ENCODE results near the gene MT1F.
"Not testable (repeated sequence)": the region's sequence is repeated elsewhere in the genome, so short reads cannot be mapped to it uniquely, and the experiment has no call there.

The MT1F gene

GRCh38 chr16:56673921-56674320, 16.2 kb downstream of the MT1F start:
- peak; percentile 16 for DNase-seq

GRCh38 chr16:56674570-56674969, 16.8 kb downstream of the MT1F start:
- DNase-seq, result not testable (repeated sequence)

DNA sequence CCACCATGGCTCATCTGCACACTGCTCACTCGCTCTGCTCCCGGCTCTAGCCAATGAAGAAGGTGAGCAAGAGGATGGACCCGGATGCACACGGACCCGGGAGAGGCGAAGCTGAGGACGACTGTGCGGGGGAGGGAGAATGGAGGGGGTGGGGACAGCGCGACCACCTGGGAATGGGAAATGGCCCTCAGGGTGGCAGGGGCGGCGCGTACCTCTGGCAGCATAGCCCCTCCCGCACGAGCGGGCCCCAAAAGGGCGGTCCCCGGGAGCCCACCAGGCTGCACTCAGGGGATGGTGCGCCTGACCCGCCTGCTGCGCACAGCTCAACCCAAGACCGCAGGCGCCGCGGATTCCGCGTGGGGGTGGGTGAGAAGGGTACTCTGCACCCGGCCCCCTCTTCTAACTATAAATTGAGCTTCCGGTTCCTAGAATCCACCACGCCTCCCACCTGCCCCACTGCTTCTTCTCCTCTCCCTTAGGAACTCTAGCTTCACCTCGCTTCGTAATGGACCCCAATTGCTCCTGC, 18.0 kb downstream of the MT1F start:
- peak; percentile 15 for DNase-seq

DNA sequence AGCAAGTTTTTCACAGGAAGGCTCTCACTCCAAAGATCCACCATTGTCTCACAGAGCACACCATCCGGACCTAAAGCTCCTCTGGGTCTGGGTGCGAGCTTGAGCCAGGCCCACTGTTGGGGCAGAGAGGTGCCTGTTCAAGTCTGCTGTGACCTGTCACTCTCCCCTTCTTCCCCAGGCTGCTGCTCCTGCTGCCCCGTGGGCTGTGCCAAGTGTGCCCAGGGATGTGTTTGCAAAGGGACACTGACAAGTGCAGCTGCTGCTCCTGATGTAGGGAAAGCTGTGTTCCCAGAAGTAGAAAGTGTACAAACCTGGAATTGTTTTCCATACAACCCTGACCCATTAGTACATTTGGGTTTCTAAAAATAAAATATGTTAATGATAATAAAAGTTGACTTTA, 19.7 kb downstream of the MT1F start:
- DNase-seq, result no peak

GRCh38 chr16:56679078-56679730, 21.4 kb downstream of the MT1F start:
- no peak for DNase-seq

DNA sequence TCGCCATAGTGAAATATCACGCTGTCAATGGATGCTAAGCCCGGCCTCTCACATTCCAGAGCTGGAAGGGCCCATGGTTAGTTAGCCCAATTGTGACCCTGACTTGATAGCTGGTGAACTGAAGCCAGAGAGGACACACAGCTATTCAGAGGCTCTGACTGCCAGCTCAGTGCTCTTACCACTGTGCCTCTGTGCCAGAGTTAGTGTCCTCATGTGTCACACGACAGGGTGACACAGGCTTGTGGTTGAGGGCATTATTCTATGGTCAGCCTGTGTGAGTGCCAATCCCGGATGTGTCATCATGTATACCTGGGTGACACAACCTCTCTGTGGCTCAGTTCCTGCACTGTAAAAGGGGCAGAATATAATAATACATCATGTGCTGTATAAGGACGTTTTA, 22.1 kb downstream of the MT1F start:
- DNase-seq, result peak; percentile 60

- DNase-seq, result peak; percentile 93
Measured at GRCh38 chr16:56681939-56682702, 24.4 kb downstream of the MT1F start, which contains the start of gene MT1X. Gene MT1X (plus strand): TSS chr16:56682470. CDS start chr16:56682541, 71 bp downstream.

DNA sequence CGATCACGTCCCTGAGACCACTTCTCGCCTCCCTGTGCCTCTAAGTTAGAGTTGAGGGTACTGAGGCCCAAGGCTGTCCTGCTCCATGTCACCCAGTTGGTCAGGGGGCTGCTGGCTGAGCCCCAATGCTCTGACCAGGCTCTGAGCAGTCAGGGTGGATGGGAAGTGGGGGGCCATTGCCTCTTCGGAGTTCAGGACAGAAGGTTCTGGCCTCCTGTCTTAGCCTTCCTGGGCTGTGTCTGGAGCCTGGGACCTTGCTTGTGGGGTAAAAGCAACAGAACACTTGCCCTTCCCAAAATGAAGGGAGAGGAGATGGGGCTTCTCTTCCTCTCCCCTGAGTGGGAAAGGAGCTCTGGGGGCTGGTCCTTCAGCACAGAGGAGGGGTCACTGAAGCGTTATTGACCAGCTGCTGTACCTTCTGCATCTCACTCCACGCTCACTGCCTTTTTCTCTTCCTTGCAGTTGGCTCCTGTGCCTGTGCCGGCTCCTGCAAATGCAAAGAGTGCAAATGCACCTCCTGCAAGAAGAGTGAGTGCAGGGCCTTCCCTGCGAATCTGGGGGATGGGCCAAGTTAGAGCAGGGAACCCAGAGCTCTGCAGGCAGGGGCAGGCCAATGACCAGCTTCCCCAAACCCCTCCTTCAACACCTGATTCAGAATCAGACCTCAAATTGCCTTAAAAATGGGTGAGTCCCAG, 25.1 kb downstream of the MT1F start:
- DNase-seq, result peak; percentile 19

- no peak for DNase-seq
Measured at GRCh38 chr16:56683424-56684172, 25.8 kb downstream of the MT1F start.

GRCh38 chr16:56684256-56684925, 26.6 kb downstream of the MT1F start:
- DNase-seq, result no peak

GRCh38 chr16:56684926-56685590, 27.3 kb downstream of the MT1F start:
- DNase-seq, result no peak

DNA sequence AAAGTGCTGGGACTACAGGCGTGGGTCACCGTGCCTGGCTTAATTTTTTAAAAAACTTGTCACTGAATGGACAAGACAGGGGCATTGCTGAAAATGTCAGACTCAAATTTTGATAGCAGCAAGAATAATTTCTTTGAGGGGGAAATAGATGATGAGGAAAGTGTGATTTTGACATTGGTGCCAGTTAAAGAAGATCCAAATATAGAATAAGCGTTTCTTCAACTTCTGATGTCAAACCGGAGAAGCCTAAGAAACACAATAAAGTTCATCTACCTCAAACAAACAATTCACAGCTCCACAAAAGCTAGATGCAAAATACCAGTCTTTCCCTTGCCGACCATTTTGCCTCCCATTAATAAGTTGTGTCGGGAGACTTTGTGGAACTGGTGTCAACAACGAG, 29.0 kb downstream of the MT1F start:
- no peak for DNase-seq

DNA sequence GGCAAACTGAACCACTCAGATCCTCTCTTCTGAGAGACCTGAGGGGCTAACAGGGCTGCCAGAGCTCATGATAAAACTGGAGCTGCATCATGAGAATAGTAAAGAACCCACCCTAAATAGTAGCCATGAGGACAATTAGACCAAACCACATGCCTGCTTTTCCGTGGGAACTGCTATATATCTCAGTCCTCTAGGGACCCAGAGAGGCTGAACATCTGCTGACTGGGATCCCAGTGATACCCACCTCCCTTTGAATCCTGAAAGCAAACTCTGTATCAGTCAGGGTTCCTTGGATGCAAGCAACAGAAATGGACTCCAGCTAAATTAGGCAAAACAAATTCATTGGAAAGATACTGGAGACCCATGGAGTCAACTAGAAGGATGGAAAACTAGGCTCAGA, 31.0 kb downstream of the MT1F start:
- no peak for DNase-seq

DNA sequence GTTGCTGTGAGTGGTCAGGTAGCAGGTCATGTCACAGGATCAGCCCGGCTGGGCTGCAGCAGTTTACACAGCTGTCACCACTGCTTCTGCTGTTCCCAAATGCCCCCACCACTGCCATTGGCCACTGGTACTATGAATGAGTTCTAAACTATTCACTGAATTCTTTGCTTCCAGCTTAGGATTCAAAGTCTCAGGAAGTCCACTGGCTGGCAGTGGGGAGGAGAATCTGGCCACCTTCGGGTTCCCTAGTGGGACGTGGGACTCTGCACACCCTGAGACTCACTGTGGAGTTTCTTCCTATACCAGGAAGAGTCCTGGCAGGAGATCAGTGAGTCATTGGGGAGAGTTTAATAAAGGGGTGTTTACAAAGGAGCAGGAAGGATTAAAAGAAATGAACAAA, 31.4 kb downstream of the MT1F start:
- no peak for DNase-seq

GRCh38 chr16:56690420-56691122, 32.8 kb downstream of the MT1F start:
- DNase-seq, result no peak

GRCh38 chr16:56691885-56692284, 34.1 kb downstream of the MT1F start:
- DNase-seq, result no peak

DNA sequence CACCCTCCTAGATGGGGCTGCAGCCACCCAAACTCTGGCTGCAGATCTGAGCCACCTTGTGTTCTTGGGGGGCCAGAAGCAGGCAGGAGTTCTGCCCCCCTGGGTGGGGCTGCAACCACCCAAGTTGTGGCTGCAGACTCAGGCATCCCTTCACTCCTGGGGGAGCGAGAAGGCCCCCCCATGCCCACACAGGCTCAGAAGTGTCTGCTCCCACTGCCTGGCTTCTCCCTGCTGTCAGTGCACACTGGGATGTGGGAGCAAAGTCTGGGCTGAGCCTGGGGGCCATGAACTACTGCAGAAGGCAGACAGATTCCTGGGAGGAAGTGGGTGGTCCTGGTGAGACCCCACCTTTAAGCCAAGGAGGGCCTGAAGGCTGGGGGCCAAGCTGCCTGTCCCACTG, 37.5 kb downstream of the MT1F start:
- DNase-seq, result no peak

DNA sequence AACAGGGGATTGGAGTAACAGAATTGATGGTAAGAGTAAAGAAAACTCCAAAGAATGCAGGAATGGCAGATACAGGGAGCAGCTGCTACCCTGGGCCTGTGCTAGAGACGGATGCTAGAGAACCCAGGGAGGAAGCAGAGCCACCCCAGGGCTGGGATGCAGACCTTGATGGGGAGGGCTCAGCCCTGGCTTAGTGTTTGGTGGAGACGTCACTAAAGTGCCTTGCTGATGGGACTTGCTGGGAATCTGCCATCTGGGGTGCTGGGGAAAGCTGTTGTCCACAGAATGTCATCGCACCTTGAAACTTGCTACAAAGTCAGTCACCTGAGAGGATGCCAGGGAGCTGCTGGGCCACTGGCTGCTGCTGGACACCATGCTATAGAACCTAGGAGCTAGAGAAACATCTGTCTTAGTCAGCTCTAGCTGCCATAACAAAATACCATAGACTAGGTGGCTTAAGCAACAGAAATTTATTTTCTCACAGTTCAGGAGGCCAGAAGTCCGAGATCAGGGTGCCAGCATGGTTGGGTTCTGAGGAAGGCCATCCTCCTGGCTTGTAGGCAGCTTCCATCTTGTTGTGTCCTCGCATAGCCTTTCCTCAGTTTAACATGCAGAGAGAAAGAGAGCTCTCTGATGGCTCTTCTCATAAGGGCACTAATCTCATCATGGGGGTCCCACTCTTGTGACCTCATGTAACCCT, 39.8 kb downstream of the MT1F start:
- DNase-seq, result no peak

DNA sequence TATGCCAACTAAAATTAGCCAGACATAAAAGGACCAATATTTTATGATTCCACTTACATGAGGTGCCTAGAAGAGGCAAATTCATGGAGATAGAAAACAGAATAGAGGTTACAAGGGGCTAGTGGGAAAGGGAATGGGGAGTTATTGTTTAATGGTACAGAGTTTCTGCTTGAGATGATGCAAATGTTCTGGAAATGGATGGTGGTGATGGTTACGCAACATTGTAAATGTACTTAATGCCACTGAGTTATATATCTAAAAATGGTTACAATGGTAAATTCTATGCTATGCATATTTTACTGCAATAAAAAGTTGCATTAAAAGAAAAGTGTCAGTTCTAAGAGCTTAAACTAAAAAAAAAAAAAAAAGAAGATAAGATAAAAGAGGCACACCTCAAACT, 42.4 kb downstream of the MT1F start:
- DNase-seq, result no peak

DNA sequence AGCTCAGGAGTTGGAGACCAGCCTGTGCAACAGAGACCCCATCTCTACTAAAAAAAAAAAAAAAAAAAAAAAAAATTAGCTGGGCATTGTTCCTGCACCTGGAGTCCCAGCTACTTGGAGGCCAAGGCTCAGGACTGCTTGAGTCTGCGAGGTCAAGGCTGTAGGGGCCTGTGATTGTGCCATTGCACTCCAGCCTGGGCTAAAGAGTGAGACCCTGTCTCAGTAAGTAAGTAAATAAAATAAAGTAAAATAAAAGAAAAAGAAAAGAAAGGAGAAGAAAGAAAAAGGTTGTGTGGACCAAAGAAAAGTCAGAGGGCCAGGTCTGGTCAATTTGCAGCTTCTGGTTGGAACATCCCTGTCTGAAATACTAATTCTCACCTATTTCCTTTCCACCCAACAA, 42.9 kb downstream of the MT1F start:
- no peak for DNase-seq
